ENCODE measurements around the gene DCANP1.

- no peak for TF ChIP-seq POLR2A (IDR thresholded peaks at IDR 0.05)
- no peak for TF ChIP-seq CTCF (IDR thresholded peaks at IDR 0.05 in 8 of 11, conservative IDR thresholded peaks at IDR 0.05 in 3 of 11)
- TF ChIP-seq POLR2AphosphoS5 (IDR thresholded peaks at IDR 0.05): no peak
Observed at GRCh38 chr5:135400866-135401265, 46.3 kb downstream of the DCANP1 start.
